Tongue (tissue), 2 donors: ENCODE measurements around the gene MYO1D. TPM values are rescaled to one million over a fixed set of nuclear protein-coding genes. Genes with fewer than 3 reads are reported as not detected.

Experiments
- DNase-seq: peaks from one replicate; pipeline ENCODE4 v3.0.0-alpha.2; 2015
- total RNA-seq: library from RNA; depleted of rRNA; stranded (reverse); fragments of >200 nt; gene quantifications from one replicate; pipeline ENCODE4 v1.2.3, GENCODE V29; 2014

MYO1D gene
- total RNA-seq, 1 donor from 2014 or later = 25.2 TPM

GRCh38 chr17:32568705-32569104, 308.2 kb downstream of the MYO1D start:
- DNase-seq = no peak

- DNase-seq = no peak
These were observed 309.4 kb downstream of the MYO1D start for GRCh38 chr17:32567511-32567910.

- DNase-seq = no peak
These were observed 309.8 kb downstream of the MYO1D start for GRCh38 chr17:32567086-32567485.

GRCh38 chr17:32566303-32566702, 310.6 kb downstream of the MYO1D start:
- no peak for DNase-seq

GRCh38 chr17:32565401-32565800, 311.5 kb downstream of the MYO1D start:
- no peak for DNase-seq

GRCh38 chr17:32564325-32564724, 312.6 kb downstream of the MYO1D start:
- no peak for DNase-seq

- DNase-seq = no peak
These were observed 313.3 kb downstream of the MYO1D start for GRCh38 chr17:32563583-32563982.

- peak; percentile 42 for DNase-seq
These were observed 317.8 kb downstream of the MYO1D start for GRCh38 chr17:32558997-32559650.

- DNase-seq = no peak
These were observed 318.5 kb downstream of the MYO1D start for GRCh38 chr17:32558326-32558955.

- DNase-seq = no peak
These were observed 321.2 kb downstream of the MYO1D start for GRCh38 chr17:32555611-32556310.

- DNase-seq = no peak
These were observed 323.8 kb downstream of the MYO1D start for GRCh38 chr17:32553168-32553567.

- no peak for DNase-seq
These were observed 324.6 kb downstream of the MYO1D start for GRCh38 chr17:32552280-32552679.

- no peak for DNase-seq
These were observed 325.6 kb downstream of the MYO1D start for GRCh38 chr17:32551186-32551955.

- no peak for DNase-seq
These were observed 327.4 kb downstream of the MYO1D start for GRCh38 chr17:32549559-32549958.

- DNase-seq = peak; percentile 24
These were observed 330.9 kb downstream of the MYO1D start for GRCh38 chr17:32546031-32546444.

GRCh38 chr17:32542186-32542585, 334.7 kb downstream of the MYO1D start:
- DNase-seq = no peak

GRCh38 chr17:32541640-32542039, 335.3 kb downstream of the MYO1D start:
- DNase-seq = no peak

- DNase-seq = peak; percentile 41
These were observed 339.9 kb downstream of the MYO1D start for GRCh38 chr17:32536736-32537643.

GRCh38 chr17:32533296-32533695, 343.6 kb downstream of the MYO1D start:
- DNase-seq = no peak

- DNase-seq = no peak
These were observed 347.3 kb downstream of the MYO1D start for GRCh38 chr17:32529604-32530003.

- no peak for DNase-seq
These were observed 348.1 kb downstream of the MYO1D start for GRCh38 chr17:32528825-32529224.

- no peak for DNase-seq
These were observed 349.8 kb downstream of the MYO1D start for GRCh38 chr17:32527146-32527545.
